ENCODE results near the gene CST4.

The CST4 gene

GRCh38 chr20:23670361-23670760 lies 18.5 kb downstream of the CST4 start:
- no peak for TF ChIP-seq CTCF (IDR thresholded peaks at IDR 0.05; ENCODE audit: low read depth, low read length)
- no peak for DNase-seq
- Histone ChIP-seq H3K36me3 (no peaks in the 10 kb centered on the region), H3K27me3 (ENCODE audit: insufficient read depth, low read depth, severe bottlenecking) (no peaks in the 10 kb centered on the region), H3K4me3 (ENCODE audit: low read depth, low read length) (no peak overlapping the region), H3K27ac (no peak overlapping the region), H3K9me3 (ENCODE audit: severe bottlenecking) (no peaks in the 10 kb centered on the region)

GRCh38 chr20:23669866-23670265 lies 19.0 kb downstream of the CST4 start:
- Histone ChIP-seq H3K4me3 (ENCODE audit: low read depth, low read length) (no peak overlapping the region), H3K36me3 (no peaks in the 10 kb centered on the region), H3K9me3 (ENCODE audit: severe bottlenecking) (no peaks in the 10 kb centered on the region), H3K27me3 (ENCODE audit: insufficient read depth, low read depth, severe bottlenecking) (no peaks in the 10 kb centered on the region), H3K27ac (no peak overlapping the region)
- DNase-seq = no peak
- TF ChIP-seq CTCF (IDR thresholded peaks at IDR 0.05; ENCODE audit: low read depth, low read length) = no peak

GRCh38 chr20:23669327-23669726 lies 19.5 kb downstream of the CST4 start:
- DNase-seq = no peak
- Histone ChIP-seq H3K36me3 (no peaks in the 10 kb centered on the region), H3K27ac (no peak overlapping the region), H3K4me3 (ENCODE audit: low read depth, low read length) (no peak overlapping the region), H3K27me3 (ENCODE audit: insufficient read depth, low read depth, severe bottlenecking) (no peaks in the 10 kb centered on the region), H3K9me3 (ENCODE audit: severe bottlenecking) (no peaks in the 10 kb centered on the region)
- no peak for TF ChIP-seq CTCF (IDR thresholded peaks at IDR 0.05; ENCODE audit: low read depth, low read length)

- TF ChIP-seq CTCF (IDR thresholded peaks at IDR 0.05; ENCODE audit: low read depth, low read length) = peak; percentile 65
- Histone ChIP-seq H3K36me3 (no peaks in the 10 kb centered on the region), H3K27me3 (ENCODE audit: insufficient read depth, low read depth, severe bottlenecking) (no peaks in the 10 kb centered on the region)
These were observed 20.3 kb downstream of the CST4 start for GRCh38 chr20:23668477-23668951.

GRCh38 chr20:23667666-23668065 lies 21.2 kb downstream of the CST4 start:
- Histone ChIP-seq H3K9me3 (ENCODE audit: severe bottlenecking) (no peaks in the 10 kb centered on the region), H3K4me3 (ENCODE audit: low read depth, low read length) (no peak overlapping the region), H3K27me3 (ENCODE audit: insufficient read depth, low read depth, severe bottlenecking) (no peaks in the 10 kb centered on the region), H3K27ac (no peak overlapping the region), H3K36me3 (no peaks in the 10 kb centered on the region)
- no peak for DNase-seq
- no peak for TF ChIP-seq CTCF (IDR thresholded peaks at IDR 0.05; ENCODE audit: low read depth, low read length)

More at GRCh38 chr20:23668477-23668951, 20.3 kb downstream of the CST4 start:
- peak; percentile 69 for DNase-seq
- Histone ChIP-seq H3K9me3 (ENCODE audit: severe bottlenecking) (no peaks in the 10 kb centered on the region), H3K27ac (no peak overlapping the region), H3K4me3 (ENCODE audit: low read depth, low read length) (no peak overlapping the region)

GRCh38 chr20:23666698-23667097 lies 22.1 kb downstream of the CST4 start:
- Histone ChIP-seq H3K36me3 (no peaks in the 10 kb centered on the region), H3K27ac (no peak overlapping the region), H3K9me3 (ENCODE audit: severe bottlenecking) (no peaks in the 10 kb centered on the region), H3K4me3 (ENCODE audit: low read depth, low read length) (no peak overlapping the region), H3K27me3 (ENCODE audit: insufficient read depth, low read depth, severe bottlenecking) (no peaks in the 10 kb centered on the region)
- no peak for TF ChIP-seq CTCF (IDR thresholded peaks at IDR 0.05; ENCODE audit: low read depth, low read length)
- no peak for DNase-seq
